ENCODE data around the gene AIG1.

- TF ChIP-seq, protein P1, sequence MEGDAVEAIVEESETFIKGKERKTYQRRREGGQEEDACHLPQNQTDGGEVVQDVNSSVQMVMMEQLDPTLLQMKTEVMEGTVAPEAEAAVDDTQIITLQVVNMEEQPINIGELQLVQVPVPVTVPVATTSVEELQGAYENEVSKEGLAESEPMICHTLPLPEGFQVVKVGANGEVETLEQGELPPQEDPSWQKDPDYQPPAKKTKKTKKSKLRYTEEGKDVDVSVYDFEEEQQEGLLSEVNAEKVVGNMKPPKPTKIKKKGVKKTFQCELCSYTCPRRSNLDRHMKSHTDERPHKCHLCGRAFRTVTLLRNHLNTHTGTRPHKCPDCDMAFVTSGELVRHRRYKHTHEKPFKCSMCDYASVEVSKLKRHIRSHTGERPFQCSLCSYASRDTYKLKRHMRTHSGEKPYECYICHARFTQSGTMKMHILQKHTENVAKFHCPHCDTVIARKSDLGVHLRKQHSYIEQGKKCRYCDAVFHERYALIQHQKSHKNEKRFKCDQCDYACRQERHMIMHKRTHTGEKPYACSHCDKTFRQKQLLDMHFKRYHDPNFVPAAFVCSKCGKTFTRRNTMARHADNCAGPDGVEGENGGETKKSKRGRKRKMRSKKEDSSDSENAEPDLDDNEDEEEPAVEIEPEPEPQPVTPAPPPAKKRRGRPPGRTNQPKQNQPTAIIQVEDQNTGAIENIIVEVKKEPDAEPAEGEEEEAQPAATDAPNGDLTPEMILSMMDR (IDR thresholded peaks at IDR 0.05; ENCODE audit: insufficient read depth, low read depth, low read length), result no peak
- TF ChIP-seq EZH2 (IDR thresholded peaks at IDR 0.05; ENCODE audit: insufficient read depth, low read length), result no peak
Observed at GRCh38 chr6:143060806-143061596, at the start of gene AIG1.
